Stimulated activated CD4-positive, alpha-beta T cell treated with anti-CD3 and anti-CD28 coated beads, Interleukin-12 subunit alpha, Interleukin-12 subunit beta, amount 100 ng/mL, for 48 hours (primary cell): ENCODE results near the gene NRK.
"Not testable (repeated sequence)": the region's sequence is repeated elsewhere in the genome, so short reads cannot be mapped to it uniquely, and the experiment has no call there.

Experiments
- DNase-seq, 3 donors: peaks; one replicate each; pipeline ENCODE4 v3.0.0-alpha.2; 2020; ENCODE audit warnings: low read depth in 2 of 3, low spot score in 1 of 3

NRK gene

DNA sequence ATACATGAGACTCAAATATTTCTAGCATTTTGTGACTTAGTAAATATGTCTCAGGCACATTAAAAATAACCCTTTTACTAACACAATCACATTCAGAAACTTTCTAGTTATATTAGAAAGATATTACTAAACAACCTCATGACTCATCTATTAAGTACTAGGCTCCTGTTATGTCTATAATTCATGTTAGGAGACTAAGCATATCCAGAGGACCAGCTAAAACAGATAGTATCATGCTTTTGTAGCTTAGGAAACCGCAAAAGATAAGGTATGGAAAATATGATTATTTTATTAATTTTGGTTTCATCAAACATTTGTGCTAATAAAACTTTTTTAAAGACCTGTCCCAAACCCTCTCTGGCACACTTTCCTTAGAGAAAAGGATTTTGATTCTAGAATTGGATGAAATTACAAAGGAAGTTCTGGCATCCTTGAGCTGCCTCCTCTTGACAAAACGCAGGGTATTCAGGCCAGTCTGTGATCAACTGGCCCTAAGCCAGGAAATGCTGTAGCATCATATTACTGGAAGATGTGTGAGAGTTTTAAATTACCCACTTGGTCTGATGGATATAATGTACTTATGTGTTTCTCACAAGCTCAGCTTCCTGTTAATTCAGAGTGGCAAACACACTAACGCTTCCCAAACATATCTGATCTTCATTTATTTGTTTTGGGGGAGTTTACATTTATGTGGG, 60.4 kb downstream of the NRK start:
- DNase-seq, result no peak

DNA sequence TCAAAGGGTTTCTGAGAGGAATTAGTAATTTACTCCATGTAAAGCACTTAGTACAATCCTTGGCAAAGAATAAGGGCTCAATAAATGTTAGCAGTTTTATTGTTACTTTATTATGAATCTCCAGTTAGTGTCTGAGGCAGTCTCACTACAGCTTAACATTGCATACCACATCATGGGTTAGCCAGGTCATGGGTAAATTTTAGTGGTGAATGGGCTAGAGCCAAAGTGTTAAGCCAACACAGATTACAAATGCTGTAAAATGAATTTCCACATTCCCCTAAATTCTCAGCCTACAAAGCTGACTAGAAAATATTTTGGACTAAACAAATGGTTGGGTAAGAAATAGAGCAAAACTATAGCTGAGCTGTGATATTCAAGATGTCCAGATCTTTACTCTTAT, 72.4 kb downstream of the NRK start:
- DNase-seq, result no peak

DNA sequence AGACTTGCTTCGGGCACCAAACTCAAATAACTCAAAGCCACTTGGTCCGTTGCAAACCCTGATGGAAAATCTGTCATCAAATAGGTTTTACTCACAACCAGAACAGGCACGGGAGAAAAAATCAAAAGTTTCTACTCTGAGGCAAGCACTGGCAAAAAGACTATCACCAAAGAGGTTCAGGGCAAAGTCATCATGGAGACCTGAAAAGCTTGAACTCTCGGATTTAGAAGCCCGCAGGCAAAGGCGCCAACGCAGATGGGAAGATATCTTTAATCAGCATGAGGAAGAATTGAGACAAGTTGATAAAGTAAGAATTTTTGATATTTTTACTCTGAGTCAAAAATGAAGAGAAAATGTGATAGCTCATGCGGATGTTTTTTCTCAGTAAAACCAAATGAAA, 87.2 kb downstream of the NRK start:
- no peak for DNase-seq

DNA sequence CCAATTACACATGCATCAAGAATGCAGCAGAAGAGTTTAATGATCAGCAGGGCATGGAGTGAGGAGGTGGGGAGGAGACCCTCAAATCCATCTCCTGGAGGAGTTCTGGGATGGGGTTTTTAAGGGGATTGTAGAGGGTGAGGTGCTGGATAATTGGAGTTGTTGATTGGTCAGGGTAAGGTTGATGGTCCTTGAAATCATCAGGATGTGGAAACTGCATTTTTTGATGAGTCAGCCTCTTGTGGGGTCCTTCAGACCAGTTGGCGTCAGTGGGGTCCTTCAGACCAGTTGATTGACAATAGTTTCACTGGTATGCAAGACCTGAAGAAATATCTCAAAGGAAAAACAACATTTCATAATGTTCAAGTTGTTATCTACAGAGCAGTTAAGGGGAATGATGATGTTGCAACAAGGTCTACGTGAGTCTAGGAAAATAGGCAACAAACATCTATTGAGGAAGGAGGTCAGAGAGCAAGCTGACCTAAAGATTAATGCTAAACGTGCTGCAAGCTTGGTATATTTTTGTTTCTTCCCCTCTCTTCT, 88.3 kb downstream of the NRK start:
- DNase-seq, result no peak

- no peak for DNase-seq
Measured at GRCh38 chrX:105945266-105945665, 122.9 kb downstream of the NRK start.

- no peak for DNase-seq
Measured at GRCh38 chrX:105969487-105969886, 147.1 kb downstream of the NRK start.

- no peak for DNase-seq
Measured at GRCh38 chrX:105972690-105973386, 150.5 kb downstream of the NRK start.

- DNase-seq, result no peak
Measured at GRCh38 chrX:105973387-105973739, 151.0 kb downstream of the NRK start.

- no peak for DNase-seq
Measured at GRCh38 chrX:105975382-105975781, 153.0 kb downstream of the NRK start.

DNA sequence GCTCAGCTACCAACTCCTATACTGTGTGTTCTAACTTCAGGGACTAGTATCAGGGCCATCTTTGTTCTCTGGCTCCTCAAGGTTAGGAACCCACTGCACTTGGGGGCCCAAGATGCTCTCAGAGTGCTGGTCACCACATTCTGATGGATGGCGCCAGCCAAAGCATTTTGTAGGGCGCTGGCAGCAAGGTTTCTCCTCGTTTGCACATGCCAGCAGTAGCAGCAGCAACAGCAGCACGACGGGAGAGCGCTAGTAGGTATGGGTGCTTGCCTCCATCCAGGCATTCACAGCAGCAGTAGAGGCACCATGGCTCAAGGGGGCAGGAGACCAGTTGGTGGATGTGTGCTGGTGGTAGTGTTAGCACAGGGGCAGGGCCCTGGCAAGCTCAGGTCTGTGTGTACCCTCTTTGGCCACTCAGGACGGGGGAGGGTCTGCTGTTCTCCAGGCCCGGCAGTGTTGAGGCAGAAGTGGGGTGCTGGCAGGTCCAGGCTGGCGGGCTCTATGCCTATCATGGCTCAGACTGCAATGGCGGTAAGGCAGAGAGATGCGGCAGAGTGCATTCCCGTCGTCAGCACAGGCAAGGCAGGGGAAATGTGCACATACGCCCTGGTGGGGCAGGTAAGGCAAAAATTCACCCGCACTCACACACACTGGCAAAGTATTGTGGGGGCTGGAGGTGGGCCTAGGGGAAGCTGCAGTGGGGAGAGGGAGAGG, 159.6 kb downstream of the NRK start:
- no peak for DNase-seq

DNA sequence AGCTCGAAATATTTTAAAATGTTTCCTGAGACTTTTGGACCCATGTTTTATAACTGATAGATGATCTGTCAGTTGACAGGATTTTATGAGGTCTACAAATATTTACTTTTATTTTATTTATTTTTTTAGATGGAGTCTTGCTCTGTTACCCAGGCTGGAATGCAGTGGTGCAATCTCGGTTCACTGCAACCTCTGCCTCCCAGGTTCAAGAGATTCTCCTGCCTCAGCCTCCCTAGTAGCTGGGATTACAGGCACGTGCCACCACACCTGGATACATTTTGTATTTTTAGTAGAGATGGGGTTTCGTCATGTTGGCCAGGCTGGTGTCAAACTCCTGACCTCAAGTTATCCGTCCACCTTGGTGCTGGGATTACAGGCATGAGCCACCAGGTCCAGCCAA, 166.1 kb downstream of the NRK start:
- not testable (repeated sequence) for DNase-seq

- no peak for DNase-seq
Measured at GRCh38 chrX:105999294-105999693, 177.0 kb downstream of the NRK start.

DNA sequence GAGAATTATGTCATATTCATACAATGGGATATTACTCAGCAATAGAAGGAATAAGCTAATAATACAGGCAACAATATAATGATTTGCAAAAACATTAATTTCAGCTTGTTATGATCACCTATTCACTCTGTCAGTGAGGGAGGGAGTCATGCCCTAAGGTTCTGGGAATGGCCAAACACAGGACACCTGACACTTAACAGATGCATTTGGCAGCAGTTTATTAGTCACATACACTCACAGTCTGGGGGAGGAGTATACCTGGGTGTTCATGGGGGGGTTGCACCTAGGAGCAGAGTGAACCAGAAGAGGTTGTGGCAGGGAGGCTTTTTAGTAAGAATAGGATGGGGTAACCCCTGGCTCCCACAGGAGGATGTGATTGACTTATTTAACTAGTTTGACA, 177.9 kb downstream of the NRK start:
- no peak for DNase-seq

GRCh38 chrX:106000609-106001008, 178.3 kb downstream of the NRK start:
- DNase-seq, result not testable (repeated sequence)

DNA sequence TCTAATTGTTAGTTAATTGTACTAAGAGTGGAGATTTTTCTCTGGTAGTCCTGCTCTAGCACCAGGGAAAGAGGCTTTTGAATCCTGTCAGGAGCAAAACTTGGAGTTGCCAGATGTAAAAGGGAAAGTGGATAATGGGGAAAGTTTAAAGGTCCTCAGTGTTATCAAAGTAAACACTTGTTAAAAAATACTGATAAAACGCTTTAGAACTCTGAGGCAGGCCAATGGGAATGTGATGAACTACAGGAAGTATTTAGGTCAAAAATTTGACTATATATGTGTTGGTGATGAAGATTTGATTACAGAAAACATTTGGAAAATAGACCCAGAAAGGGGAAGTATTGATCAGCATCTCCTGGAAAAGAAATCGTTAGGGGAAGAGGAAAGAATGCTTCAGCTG, 183.3 kb downstream of the NRK start:
- DNase-seq, result no peak

GRCh38 chrX:106007815-106008214, 185.5 kb downstream of the NRK start:
- DNase-seq, result no peak
